HepG2 (cell line): ENCODE data around the gene SIRPB2. TPM values are rescaled to one million over a fixed set of nuclear protein-coding genes. Genes with fewer than 3 reads are reported as not detected.
A peak's percentile ranks its signal among the peaks of the same experiment; 100 is the strongest.

Experiments
- ARNT ChIP-seq: fragments of 450-650 bp; IDR thresholded peaks from 2 replicates; pipeline ENCODE4 v1.6.1; 2017
- HDAC6 ChIP-seq: fragments of 200-600 bp; sonication (generic); IDR thresholded peaks from 2 replicates; pipeline ENCODE4 v1.7.0; 2017; ENCODE audit warnings: mild to moderate bottlenecking, antibody characterized with exemption, low read length, low read depth
- KLF6 ChIP-seq: IDR thresholded peaks from 2 replicates; pipeline ENCODE4 v1.8.0; 2016; ENCODE audit warnings: missing biosample characterization, missing genetic modification reagents
- ZBTB20 ChIP-seq: sonication (generic); formaldehyde crosslinking; IDR thresholded peaks from 2 replicates; pipeline ENCODE4 v1.8.1; 2023; ENCODE audit warnings: missing genetic modification reagents, low read depth, mild to moderate bottlenecking, borderline replicate concordance
- ZBTB38 ChIP-seq: sonication (generic); formaldehyde crosslinking; IDR thresholded peaks from 2 replicates; pipeline ENCODE4 v1.5.1; 2020; ENCODE audit warnings: mild to moderate bottlenecking, missing genetic modification reagents
- ZNF737 ChIP-seq: sonication (generic); formaldehyde crosslinking; IDR thresholded peaks from 2 replicates; pipeline ENCODE4 v1.5.0; 2020; ENCODE audit warnings: missing genetic modification reagents, mild to moderate bottlenecking, borderline replicate concordance
- ZNF773 ChIP-seq: sonication (generic); formaldehyde crosslinking; IDR thresholded peaks from 2 replicates; pipeline ENCODE4 v1.4.0; 2020; ENCODE audit warnings: missing genetic modification reagents, borderline replicate concordance
- polyA plus RNA-seq, 8 experiments: library from polyadenylated mRNA; depleted of rRNA in 3 of 8; stranded (reverse) in 7 of 8; unstranded in 1 of 8; fragments of >200 nt; fragmentation: Illumina TruSeq in 4 of 8; extraction: Trizol in 4 of 8; gene quantifications; 2 replicates each; pipeline versions ENCODE4 v1.2.1 to v1.2.3, GENCODE V29; 2011 to 2016; ENCODE audit warnings: low read depth in 4 of 8, missing spikeins in 1 of 8, mixed read lengths in 1 of 8; ENCODE audit not compliant: insufficient read depth in 1 of 8
- total RNA-seq, 5 experiments: library from RNA; depleted of rRNA; stranded (reverse); fragments of >200 nt; fragmentation: Illumina TruSeq; extraction: Trizol; gene quantifications; 2 replicates each; pipeline ENCODE4 v1.2.3, GENCODE V29; 2016; ENCODE audit warnings: low read depth in 1 of 5
- TF ChIP-seq, protein P1 (sequence below): sonication (generic); formaldehyde crosslinking; IDR thresholded peaks from 2 replicates; pipeline ENCODE4 v1.4.0; 2020; ENCODE audit warnings: mild to moderate bottlenecking, missing genetic modification reagents
- TF ChIP-seq, protein P2 (sequence below): sonication (generic); formaldehyde crosslinking; IDR thresholded peaks from 2 replicates; pipeline ENCODE4 v1.4.0; 2020; ENCODE audit warnings: low read depth, mild to moderate bottlenecking, missing genetic modification reagents
- TF ChIP-seq, protein P3 (sequence below): sonication (generic); formaldehyde crosslinking; IDR thresholded peaks from 2 replicates; pipeline ENCODE4 v1.4.0; 2020; ENCODE audit warnings: missing genetic modification reagents
- TF ChIP-seq, protein P4 (sequence below): sonication (generic); formaldehyde crosslinking; IDR thresholded peaks from 2 replicates; pipeline ENCODE4 v1.5.1; 2020; ENCODE audit warnings: missing genetic modification reagents, mild to moderate bottlenecking, borderline replicate concordance
- TF ChIP-seq, protein P5 (sequence below), 2 experiments: fragments of 450-650 bp in 1 of 2; sonication (generic) in 1 of 2; formaldehyde crosslinking; IDR thresholded peaks; 2 replicates each; pipeline versions ENCODE4 v1.5.0 to v1.8.0; 2020 to 2022; ENCODE audit warnings: mild to moderate bottlenecking in 1 of 2, missing genetic modification reagents in 1 of 2

SIRPB2 gene
- total and polyA plus RNA-seq, 2 of the 13 experiments (the other 11 are each of a cell fraction or from before 2014, with no cell fraction given), result not detected

DNA sequence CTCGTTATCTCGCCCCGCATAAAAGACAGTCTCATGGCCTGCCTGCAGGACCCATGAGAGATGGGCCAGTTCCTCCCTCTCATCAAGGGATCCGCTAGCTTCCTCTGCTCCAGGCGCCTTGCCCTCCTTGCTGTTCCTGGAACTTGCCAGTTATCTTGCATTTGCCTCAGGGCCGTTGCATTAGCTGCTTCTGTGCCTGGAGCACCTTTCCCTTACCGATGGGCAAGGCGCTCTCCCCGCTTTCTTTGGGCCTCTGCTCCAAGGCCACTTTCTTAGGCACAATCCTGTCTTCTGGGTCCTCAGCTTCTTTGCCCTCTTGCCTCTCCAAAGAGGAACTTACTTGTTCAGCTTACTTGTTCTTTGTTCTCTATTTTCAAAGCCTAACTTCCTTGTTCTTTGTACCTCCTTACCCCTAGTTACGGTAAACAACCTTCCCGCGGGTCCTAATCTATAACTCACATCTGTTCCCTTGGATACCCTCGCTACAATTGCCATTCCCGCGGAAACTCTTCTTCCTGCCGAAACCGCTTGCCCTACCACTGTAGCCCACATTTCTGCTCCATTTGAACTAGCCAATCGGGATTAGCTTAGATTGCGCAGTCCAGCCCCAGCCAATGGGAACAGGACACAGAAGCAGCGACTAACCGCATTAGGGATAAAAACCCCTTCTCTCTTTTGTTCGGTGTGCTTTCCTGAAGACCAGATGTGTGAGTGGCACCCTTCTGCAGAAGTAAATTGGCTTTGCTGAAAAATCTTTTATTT is 23.7 kb downstream of the SIRPB2 start (continued):
- TF ChIP-seq, protein P1, sequence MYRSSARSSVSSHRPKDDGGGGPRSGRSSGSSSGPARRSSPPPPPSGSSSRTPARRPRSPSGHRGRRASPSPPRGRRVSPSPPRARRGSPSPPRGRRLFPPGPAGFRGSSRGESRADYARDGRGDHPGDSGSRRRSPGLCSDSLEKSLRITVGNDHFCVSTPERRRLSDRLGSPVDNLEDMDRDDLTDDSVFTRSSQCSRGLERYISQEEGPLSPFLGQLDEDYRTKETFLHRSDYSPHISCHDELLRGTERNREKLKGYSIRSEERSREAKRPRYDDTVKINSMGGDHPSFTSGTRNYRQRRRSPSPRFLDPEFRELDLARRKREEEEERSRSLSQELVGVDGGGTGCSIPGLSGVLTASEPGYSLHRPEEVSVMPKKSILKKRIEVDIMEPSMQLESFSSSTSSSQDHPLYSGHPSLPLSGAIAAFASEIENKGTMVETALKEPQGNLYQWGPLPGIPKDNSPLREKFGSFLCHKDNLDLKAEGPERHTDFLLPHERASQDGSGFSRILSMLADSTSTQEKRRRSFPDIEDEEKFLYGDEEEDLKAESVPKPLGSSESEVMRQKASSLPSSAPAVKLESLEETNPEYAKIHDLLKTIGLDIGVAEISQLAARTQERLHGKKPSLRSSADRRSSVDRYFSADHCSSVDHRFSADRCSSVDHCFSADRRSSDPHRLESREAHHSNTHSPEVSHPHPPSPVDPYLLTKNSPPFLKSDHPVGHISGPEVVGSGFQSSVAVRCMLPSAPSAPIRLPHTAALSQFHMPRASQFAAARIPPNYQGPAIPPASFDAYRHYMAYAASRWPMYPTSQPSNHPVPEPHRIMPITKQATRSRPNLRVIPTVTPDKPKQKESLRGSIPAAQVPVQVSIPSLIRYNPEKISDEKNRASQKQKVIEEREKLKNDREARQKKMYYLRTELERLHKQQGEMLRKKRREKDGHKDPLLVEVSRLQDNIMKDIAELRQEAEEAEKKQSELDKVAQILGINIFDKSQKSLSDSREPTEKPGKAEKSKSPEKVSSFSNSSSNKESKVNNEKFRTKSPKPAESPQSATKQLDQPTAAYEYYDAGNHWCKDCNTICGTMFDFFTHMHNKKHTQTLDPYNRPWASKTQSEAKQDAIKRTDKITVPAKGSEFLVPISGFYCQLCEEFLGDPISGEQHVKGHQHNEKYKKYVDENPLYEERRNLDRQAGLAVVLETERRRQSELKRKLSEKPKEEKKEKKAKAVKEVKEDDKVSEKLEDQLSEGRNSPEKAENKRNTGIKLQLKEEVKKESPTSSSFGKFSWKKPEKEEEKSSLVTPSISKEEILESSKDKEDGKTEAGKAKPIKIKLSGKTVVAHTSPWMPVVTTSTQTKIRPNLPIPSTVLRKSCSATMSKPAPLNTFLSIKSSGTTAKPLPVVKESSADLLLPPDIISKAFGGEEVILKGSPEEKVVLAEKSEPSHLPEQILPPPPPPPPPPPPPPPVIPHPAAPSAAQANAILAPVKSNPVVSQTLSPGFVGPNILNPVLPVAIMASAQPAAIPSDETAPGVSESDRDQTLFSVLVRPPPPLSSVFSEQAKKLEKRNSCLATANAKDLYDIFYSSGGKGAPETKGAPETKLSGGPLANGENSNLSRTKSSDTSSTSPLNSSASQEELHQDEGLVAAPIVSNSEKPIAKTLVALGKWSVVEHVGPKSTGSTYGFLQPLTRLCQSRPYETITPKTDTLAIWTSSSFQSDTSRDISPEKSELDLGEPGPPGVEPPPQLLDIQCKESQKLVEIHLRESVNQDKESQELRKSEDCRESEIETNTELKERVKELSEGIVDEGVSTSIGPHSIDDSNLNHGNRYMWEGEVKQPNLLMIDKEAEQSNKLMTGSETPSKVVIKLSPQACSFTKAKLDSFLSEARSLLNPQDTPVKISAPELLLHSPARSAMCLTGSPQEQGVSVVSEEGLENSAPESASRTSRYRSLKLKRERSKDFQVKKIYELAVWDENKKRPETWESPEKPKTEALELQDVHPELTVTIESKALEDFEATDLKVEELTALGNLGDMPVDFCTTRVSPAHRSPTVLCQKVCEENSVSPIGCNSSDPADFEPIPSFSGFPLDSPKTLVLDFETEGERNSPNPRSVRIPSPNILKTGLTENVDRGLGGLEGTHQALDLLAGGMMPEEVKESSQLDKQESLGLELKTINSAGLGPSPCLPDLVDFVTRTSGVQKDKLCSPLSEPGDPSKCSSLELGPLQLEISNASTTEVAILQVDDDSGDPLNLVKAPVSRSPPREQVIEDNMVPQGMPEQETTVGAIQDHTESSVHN, result no peak
- TF ChIP-seq, protein P2, sequence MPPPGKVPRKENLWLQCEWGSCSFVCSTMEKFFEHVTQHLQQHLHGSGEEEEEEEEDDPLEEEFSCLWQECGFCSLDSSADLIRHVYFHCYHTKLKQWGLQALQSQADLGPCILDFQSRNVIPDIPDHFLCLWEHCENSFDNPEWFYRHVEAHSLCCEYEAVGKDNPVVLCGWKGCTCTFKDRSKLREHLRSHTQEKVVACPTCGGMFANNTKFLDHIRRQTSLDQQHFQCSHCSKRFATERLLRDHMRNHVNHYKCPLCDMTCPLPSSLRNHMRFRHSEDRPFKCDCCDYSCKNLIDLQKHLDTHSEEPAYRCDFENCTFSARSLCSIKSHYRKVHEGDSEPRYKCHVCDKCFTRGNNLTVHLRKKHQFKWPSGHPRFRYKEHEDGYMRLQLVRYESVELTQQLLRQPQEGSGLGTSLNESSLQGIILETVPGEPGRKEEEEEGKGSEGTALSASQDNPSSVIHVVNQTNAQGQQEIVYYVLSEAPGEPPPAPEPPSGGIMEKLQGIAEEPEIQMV (CRISPR knock-in tag), result no peak
- peak; percentile 47; the same call in 1 of the 2 replicates for TF ChIP-seq ZNF737 (CRISPR knock-in tag)
- TF ChIP-seq, protein P3, sequence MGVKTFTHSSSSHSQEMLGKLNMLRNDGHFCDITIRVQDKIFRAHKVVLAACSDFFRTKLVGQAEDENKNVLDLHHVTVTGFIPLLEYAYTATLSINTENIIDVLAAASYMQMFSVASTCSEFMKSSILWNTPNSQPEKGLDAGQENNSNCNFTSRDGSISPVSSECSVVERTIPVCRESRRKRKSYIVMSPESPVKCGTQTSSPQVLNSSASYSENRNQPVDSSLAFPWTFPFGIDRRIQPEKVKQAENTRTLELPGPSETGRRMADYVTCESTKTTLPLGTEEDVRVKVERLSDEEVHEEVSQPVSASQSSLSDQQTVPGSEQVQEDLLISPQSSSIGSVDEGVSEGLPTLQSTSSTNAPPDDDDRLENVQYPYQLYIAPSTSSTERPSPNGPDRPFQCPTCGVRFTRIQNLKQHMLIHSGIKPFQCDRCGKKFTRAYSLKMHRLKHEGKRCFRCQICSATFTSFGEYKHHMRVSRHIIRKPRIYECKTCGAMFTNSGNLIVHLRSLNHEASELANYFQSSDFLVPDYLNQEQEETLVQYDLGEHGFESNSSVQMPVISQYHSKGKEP, result no peak
- no peak for TF ChIP-seq ARNT
- TF ChIP-seq ZBTB38 (CRISPR knock-in tag), result peak; percentile 95
- TF ChIP-seq KLF6 (CRISPR knock-in tag), result no peak
- TF ChIP-seq, protein P4, sequence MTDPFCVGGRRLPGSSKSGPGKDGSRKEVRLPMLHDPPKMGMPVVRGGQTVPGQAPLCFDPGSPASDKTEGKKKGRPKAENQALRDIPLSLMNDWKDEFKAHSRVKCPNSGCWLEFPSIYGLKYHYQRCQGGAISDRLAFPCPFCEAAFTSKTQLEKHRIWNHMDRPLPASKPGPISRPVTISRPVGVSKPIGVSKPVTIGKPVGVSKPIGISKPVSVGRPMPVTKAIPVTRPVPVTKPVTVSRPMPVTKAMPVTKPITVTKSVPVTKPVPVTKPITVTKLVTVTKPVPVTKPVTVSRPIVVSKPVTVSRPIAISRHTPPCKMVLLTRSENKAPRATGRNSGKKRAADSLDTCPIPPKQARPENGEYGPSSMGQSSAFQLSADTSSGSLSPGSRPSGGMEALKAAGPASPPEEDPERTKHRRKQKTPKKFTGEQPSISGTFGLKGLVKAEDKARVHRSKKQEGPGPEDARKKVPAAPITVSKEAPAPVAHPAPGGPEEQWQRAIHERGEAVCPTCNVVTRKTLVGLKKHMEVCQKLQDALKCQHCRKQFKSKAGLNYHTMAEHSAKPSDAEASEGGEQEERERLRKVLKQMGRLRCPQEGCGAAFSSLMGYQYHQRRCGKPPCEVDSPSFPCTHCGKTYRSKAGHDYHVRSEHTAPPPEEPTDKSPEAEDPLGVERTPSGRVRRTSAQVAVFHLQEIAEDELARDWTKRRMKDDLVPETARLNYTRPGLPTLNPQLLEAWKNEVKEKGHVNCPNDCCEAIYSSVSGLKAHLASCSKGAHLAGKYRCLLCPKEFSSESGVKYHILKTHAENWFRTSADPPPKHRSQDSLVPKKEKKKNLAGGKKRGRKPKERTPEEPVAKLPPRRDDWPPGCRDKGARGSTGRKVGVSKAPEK, result peak; percentile 44; the same call in 1 of the 2 replicates
- TF ChIP-seq HDAC6, result no peak
- TF ChIP-seq, protein P5, sequence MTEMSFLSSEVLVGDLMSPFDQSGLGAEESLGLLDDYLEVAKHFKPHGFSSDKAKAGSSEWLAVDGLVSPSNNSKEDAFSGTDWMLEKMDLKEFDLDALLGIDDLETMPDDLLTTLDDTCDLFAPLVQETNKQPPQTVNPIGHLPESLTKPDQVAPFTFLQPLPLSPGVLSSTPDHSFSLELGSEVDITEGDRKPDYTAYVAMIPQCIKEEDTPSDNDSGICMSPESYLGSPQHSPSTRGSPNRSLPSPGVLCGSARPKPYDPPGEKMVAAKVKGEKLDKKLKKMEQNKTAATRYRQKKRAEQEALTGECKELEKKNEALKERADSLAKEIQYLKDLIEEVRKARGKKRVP (CRISPR knock-in tag; IDR thresholded peaks at IDR 0.05), result no peak
- TF ChIP-seq ZBTB20 (CRISPR knock-in tag), result no peak
- TF ChIP-seq ZNF773 (CRISPR knock-in tag), result no peak
